ENCODE measurements around the gene KNSTRN. TPM values are rescaled to one million over a fixed set of nuclear protein-coding genes. Genes with fewer than 3 reads are reported as not detected.

The KNSTRN gene
- total and polyA plus RNA-seq, 2 donors (not counting 3 experiments of a cell fraction or from before 2014, with no cell fraction given), result 24.4 to 61.4 TPM

GRCh38 chr15:40430271-40430805, 47.8 kb downstream of the KNSTRN start:
- no peak for DNase-seq (ENCODE audit: low read depth, low spot score)
- H3K27ac ChIP-seq (ENCODE audit: insufficient read depth, low read depth, low read length), result no peak overlapping the region
- POLR2A ChIA-PET, result no interaction called here

More at GRCh38 chr15:40430271-40430805, 47.8 kb downstream of the KNSTRN start:
- Histone ChIP-seq H3K9me3 (replicated peaks; ENCODE audit: control insufficient read depth, insufficient read depth, low read length) (no peaks in the 10 kb centered on the region), H4K20me1 (replicated peaks; ENCODE audit: control insufficient read depth, extremely low read depth, insufficient read depth, low read length) (no peaks in the 10 kb centered on the region), H3K36me3 (ENCODE audit: control insufficient read depth in 2 of 2, extremely low read depth in 1 of 2, insufficient read depth in 2 of 2, low read length in 2 of 2) (no peaks in the 10 kb centered on the region), H3K27me3 (ENCODE audit: control insufficient read depth in 2 of 2, insufficient read depth in 2 of 2, low read length in 2 of 2) (peaks cover 29 to 43% of the 10 kb centered on the region in 2 experiments), H3K4me3 (replicated peaks in 1 of 3; ENCODE audit: insufficient read depth in 1 of 3, low read depth in 1 of 3, low read length in 3 of 3) (no peak overlapping the region), H3K4me2 (ENCODE audit: insufficient read depth, low read length) (no peak overlapping the region), H3K79me2 (ENCODE audit: control insufficient read depth, insufficient read depth, low read length) (no peaks in the 10 kb centered on the region), H3K9me1 (replicated peaks; ENCODE audit: control insufficient read depth, extremely low read depth, insufficient read depth, low read length) (no peaks in the 10 kb centered on the region), H2AFZ (ENCODE audit: low read depth, low read length) (no peak overlapping the region), H3K4me1 (ENCODE audit: control insufficient read depth, extremely low read depth, insufficient read depth, low read length) (no peaks in the 10 kb centered on the region), H3K9ac (replicated peaks; ENCODE audit: extremely low read depth, insufficient read depth, low read length) (no peak overlapping the region)
- intact Hi-C loops (cut with micrococcal nuclease) (no loop called here), dilution Hi-C loops (cut with MboI; ENCODE audit: extremely low pct_ligation_motif_present, low sequenced_read_pairs) (no loop called here)
- CTCF ChIA-PET, result interaction anchor here (1.4 to 1.7 kb wide), 3 partner anchors 10 to 157 kb away, joined by 3 to 5 read pairs (median 4); partner anchors contain the start of gene BAHD1
- FAIRE-seq, result no peak
- no TSS peak for BruUV-seq (replicated peaks)
- TF ChIP-seq MAX (IDR thresholded peaks at IDR 0.05; ENCODE audit: insufficient read depth, insufficient read length) (no peak), EZH2 (IDR thresholded peaks at IDR 0.05; ENCODE audit: borderline replicate concordance, low read depth, low read length, severe bottlenecking) (no peak), CTCF (IDR thresholded peaks at IDR 0.05; ENCODE audit: extremely low read depth in 1 of 2, insufficient read depth in 1 of 2, low read depth in 1 of 2, low read length in 2 of 2) (no peak), FOS (IDR thresholded peaks at IDR 0.05; ENCODE audit: borderline replicate concordance, insufficient read depth, low read length) (no peak), POLR2A (IDR thresholded peaks at IDR 0.05; ENCODE audit: low read depth, low read length) (no peak), GATA2 (IDR thresholded peaks at IDR 0.05; ENCODE audit: insufficient read depth, insufficient read length, low read depth, low read length) (no peak)
